Endothelial cell of umbilical vein (primary cell): ENCODE measurements around the gene BGN. TPM values are rescaled to one million over a fixed set of nuclear protein-coding genes. Genes with fewer than 3 reads are reported as not detected.

Experiments used
- BruUV-seq: library from RNA; stranded (reverse); fragments of 400-500 nt; replicated peaks from 2 replicates; lab custom pipeline; 2021; lab: Mats Ljungman, UMichigan
- CTCF ChIA-PET: fragments of 300-600, 350-600 bp; sonication (Branson Sonifier 250); formaldehyde crosslinking; loops from one replicate; lab custom pipeline; 2021; ENCODE audit warnings: antibody characterized with exemption, inconsistent platforms; lab: Charles Lee
- POLR2A ChIA-PET: fragments of 300-600, 350-600 bp; sonication (Branson Sonifier 250); formaldehyde crosslinking; loops from one replicate; lab custom pipeline; 2021; ENCODE audit warnings: antibody characterized with exemption, inconsistent platforms; lab: Charles Lee
- DNase-seq: peaks from one replicate; pipeline ENCODE4 v3.0.0-alpha.2; 2011; ENCODE audit warnings: low read depth, low spot score
- FAIRE-seq: peaks from 2 replicates; lab custom pipeline; 2011; peaks lifted over from hg19 to GRCh38; lab: Jason Lieb, UNC
- H2AFZ ChIP-seq: 2 replicates; pipeline ENCODE4 v1.6.0; 2012; ENCODE audit warnings: low read depth, low read length, control low read depth, inconsistent platforms
- H3K27ac ChIP-seq: 2 replicates; pipeline ENCODE4 v1.5.1; 2011; ENCODE audit warnings: low read depth, mild to moderate bottlenecking, control low read depth, low read length, moderate library complexity; ENCODE audit not compliant: insufficient read depth
- H3K27me3 ChIP-seq, 2 experiments: 2 replicates each; pipeline versions ENCODE4 v1.6.0 to v1.6.1; 2011; ENCODE audit warnings: low read length in 2 of 2, mixed read lengths in 1 of 2; ENCODE audit not compliant: control insufficient read depth in 2 of 2, insufficient read depth in 2 of 2
- H3K36me3 ChIP-seq, 2 experiments: 2 replicates in 1 of 2; 3 replicates in 1 of 2; pipeline ENCODE4 v1.5.1; 2011; ENCODE audit warnings: low read length in 2 of 2, mild to moderate bottlenecking in 1 of 2, moderate library complexity in 1 of 2; ENCODE audit not compliant: control insufficient read depth in 2 of 2, insufficient read depth in 2 of 2; ENCODE audit errors: extremely low read depth in 1 of 2
- H3K4me1 ChIP-seq: 3 replicates; pipeline ENCODE4 v1.5.1; 2011; ENCODE audit warnings: mild to moderate bottlenecking, low read length; ENCODE audit not compliant: control insufficient read depth, insufficient read depth; ENCODE audit errors: extremely low read depth
- H3K4me2 ChIP-seq: 2 replicates; pipeline ENCODE4 v1.6.1; 2011; ENCODE audit warnings: low read length, control low read depth, mixed read lengths; ENCODE audit not compliant: insufficient read depth
- H3K4me3 ChIP-seq, 3 experiments: fragments of 200-600 bp in 1 of 3; sonication (generic), shearing (Covaris generic) in 1 of 3; replicated peaks in 1 of 3; 2 replicates each; pipeline ENCODE4 v1.5.1; 2011 to 2016; ENCODE audit warnings: control low read depth in 3 of 3, low read length in 3 of 3, mild to moderate bottlenecking in 2 of 3, inconsistent platforms in 1 of 3, low read depth in 1 of 3, moderate library complexity in 1 of 3; ENCODE audit not compliant: insufficient read depth in 1 of 3
- H3K79me2 ChIP-seq: 2 replicates; pipeline ENCODE4 v1.6.0; 2012; ENCODE audit warnings: low read length, inconsistent platforms; ENCODE audit not compliant: control insufficient read depth, insufficient read depth
- H3K9ac ChIP-seq: replicated peaks from 2 replicates; pipeline ENCODE3; 2011; ENCODE audit warnings: low read length, control low read depth; ENCODE audit not compliant: insufficient read depth; ENCODE audit errors: extremely low read depth
- H3K9me1 ChIP-seq: replicated peaks from 3 replicates; pipeline ENCODE4 v1.6.0; 2011; ENCODE audit warnings: mild to moderate bottlenecking, low read length; ENCODE audit not compliant: control insufficient read depth, insufficient read depth; ENCODE audit errors: extremely low read depth
- H3K9me3 ChIP-seq: replicated peaks from 2 replicates; pipeline ENCODE4 v1.5.1; 2012; ENCODE audit warnings: low read length, inconsistent platforms; ENCODE audit not compliant: control insufficient read depth, insufficient read depth
- H4K20me1 ChIP-seq: replicated peaks from 2 replicates; pipeline ENCODE3; 2011; ENCODE audit warnings: mild to moderate bottlenecking, low read length; ENCODE audit not compliant: control insufficient read depth, insufficient read depth; ENCODE audit errors: extremely low read depth
- FOS ChIP-seq: IDR thresholded peaks from 2 replicates; pipeline ENCODE4 v1.6.1; 2011; ENCODE audit warnings: mild to moderate bottlenecking, low read length, moderate library complexity, borderline replicate concordance; ENCODE audit not compliant: insufficient read depth
- GATA2 ChIP-seq: IDR thresholded peaks from 2 replicates; pipeline ENCODE4 v1.7.0; 2011; ENCODE audit warnings: low read depth, mild to moderate bottlenecking, moderate library complexity, mixed read lengths, low read length; ENCODE audit not compliant: insufficient read length, insufficient read depth
- JUN ChIP-seq: IDR thresholded peaks from 2 replicates; pipeline ENCODE4 v1.6.1; 2011; ENCODE audit warnings: borderline replicate concordance, low read depth; ENCODE audit not compliant: insufficient read length, insufficient read depth
- MYC ChIP-seq: IDR thresholded peaks from one replicate; pipeline ENCODE4 v1.6.1; 2011; ENCODE audit warnings: mild to moderate bottlenecking, low read depth, low read length
- POLR2A ChIP-seq: IDR thresholded peaks from 2 replicates; pipeline ENCODE4 v1.6.1; 2012; ENCODE audit warnings: low read depth, mild to moderate bottlenecking, control low read depth, low read length
- POLR2AphosphoS5 ChIP-seq: IDR thresholded peaks from 2 replicates; pipeline ENCODE4 v1.6.1; 2012; ENCODE audit warnings: low read depth, mild to moderate bottlenecking, control low read depth, low read length, moderate library complexity; ENCODE audit not compliant: insufficient read depth
- dilution Hi-C: fragments of 300-500 bp; cut with MboI; formaldehyde crosslinking; loops from one replicate; pipeline ENCODE4 v1.15.0; 2019; ENCODE audit warnings: low sequenced_read_pairs; ENCODE audit not compliant: extremely low pct_ligation_motif_present
- intact Hi-C: fragments of 100-400 bp; cut with micrococcal nuclease; formaldehyde crosslinking; loops from one replicate; pipeline ENCODE4 v1.10.0; 2022
- polyA plus RNA-seq, 4 experiments: library from polyadenylated mRNA; depleted of rRNA in 3 of 4; stranded (reverse) in 3 of 4; unstranded in 1 of 4; fragments of >200 nt; gene quantifications; 2 replicates each; pipeline versions ENCODE4 v1.2.1 to v1.2.3, GENCODE V29; 2011 to 2012; ENCODE audit warnings: missing spikeins in 1 of 4
- total RNA-seq: library from RNA; stranded (reverse); gene quantifications from 2 replicates; pipeline ENCODE4 v1.2.3, GENCODE V29; 2021
- TF ChIP-seq, protein P1 (sequence below): IDR thresholded peaks from 2 replicates; pipeline ENCODE4 v1.6.1; 2011; ENCODE audit not compliant: insufficient read depth, insufficient read length
- TF ChIP-seq, protein P2 (sequence below), 2 donors: IDR thresholded peaks; 1 replicate in 1 of 2; 2 replicates in 1 of 2; pipeline ENCODE4 v1.5.1; 2011; ENCODE audit warnings: low read length in 2 of 2, mild to moderate bottlenecking in 2 of 2, moderate library complexity in 2 of 2, control low read depth in 1 of 2, inconsistent platforms in 1 of 2, low read depth in 1 of 2; ENCODE audit not compliant: insufficient read depth in 1 of 2; ENCODE audit errors: extremely low read depth in 1 of 2

The BGN gene
- total and polyA plus RNA-seq, 2 donors (not counting 3 experiments of a cell fraction or from before 2014, with no cell fraction given): 479 to 879 TPM

DNA sequence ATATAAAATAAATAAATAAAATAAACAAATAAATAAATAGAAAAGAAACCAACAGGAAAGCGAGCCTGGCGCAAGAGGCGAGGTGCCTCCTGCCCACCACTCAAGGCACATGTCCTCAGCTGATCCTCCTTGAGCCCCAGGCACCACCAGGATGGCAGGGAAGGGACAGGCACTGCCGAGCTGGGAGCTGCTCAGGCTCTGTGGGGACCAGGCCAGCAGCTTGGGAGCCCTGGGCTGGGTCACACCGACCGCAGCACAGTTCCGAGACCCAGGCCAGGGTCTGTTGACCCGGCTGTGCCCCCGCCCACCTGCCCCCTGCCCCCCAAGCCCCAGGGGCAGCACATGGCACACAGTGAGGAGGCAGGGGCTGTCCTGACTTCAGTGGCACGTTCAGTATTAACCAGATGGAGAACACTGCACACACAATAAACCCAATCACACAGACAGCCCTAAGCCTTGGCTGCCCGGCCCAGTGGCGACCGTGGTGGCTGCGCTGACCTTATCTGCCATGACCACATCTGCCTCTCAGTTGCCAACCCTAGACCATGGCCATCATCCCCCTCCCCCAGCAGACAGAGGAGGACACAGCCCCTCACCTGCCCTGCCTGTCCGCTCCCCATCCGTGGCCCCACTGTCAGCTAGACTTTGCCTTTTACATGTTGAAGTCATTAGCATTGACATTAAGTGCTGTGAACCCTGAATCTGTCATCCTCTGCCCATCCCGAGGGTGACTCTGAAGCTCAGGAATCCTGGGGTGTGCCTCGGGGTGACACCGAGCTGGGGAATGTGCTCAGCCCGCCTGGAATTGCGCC is 46.0 kb upstream of the BGN start:
- no TSS peak for BruUV-seq
- H3K9me1 ChIP-seq: no peaks in the 10 kb centered on the region
- FAIRE-seq (no peak), DNase-seq (no peak)
- H2AFZ ChIP-seq: no peak overlapping the region
- no peaks in the 10 kb centered on the region for H3K9me3 ChIP-seq
- no peak for TF ChIP-seq GATA2
- TF ChIP-seq JUN: no peak
- TF ChIP-seq, protein P1, sequence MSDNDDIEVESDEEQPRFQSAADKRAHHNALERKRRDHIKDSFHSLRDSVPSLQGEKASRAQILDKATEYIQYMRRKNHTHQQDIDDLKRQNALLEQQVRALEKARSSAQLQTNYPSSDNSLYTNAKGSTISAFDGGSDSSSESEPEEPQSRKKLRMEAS: no peak
- TF ChIP-seq, protein P2, sequence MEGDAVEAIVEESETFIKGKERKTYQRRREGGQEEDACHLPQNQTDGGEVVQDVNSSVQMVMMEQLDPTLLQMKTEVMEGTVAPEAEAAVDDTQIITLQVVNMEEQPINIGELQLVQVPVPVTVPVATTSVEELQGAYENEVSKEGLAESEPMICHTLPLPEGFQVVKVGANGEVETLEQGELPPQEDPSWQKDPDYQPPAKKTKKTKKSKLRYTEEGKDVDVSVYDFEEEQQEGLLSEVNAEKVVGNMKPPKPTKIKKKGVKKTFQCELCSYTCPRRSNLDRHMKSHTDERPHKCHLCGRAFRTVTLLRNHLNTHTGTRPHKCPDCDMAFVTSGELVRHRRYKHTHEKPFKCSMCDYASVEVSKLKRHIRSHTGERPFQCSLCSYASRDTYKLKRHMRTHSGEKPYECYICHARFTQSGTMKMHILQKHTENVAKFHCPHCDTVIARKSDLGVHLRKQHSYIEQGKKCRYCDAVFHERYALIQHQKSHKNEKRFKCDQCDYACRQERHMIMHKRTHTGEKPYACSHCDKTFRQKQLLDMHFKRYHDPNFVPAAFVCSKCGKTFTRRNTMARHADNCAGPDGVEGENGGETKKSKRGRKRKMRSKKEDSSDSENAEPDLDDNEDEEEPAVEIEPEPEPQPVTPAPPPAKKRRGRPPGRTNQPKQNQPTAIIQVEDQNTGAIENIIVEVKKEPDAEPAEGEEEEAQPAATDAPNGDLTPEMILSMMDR (IDR thresholded peaks at IDR 0.05; ENCODE audit: extremely low read depth in 1 of 2, insufficient read depth in 1 of 2, low read depth in 1 of 2, low read length in 2 of 2): no peak
- TF ChIP-seq MYC: no peak
- no peak for TF ChIP-seq FOS
- no peak for TF ChIP-seq POLR2A
- no peak for TF ChIP-seq POLR2AphosphoS5
- ChIA-PET CTCF (no interaction called here), POLR2A (no interaction called here)
- no peaks in the 10 kb centered on the region for H3K36me3 ChIP-seq
- dilution Hi-C loops (no loop called here), intact Hi-C loops (no loop called here)
- no peaks in the 10 kb centered on the region for H4K20me1 ChIP-seq
- H3K4me1 ChIP-seq: no peaks in the 10 kb centered on the region
- no peak overlapping the region for H3K4me2 ChIP-seq
- H3K9ac ChIP-seq: no peak overlapping the region
- no peak overlapping the region for H3K27ac ChIP-seq
- H3K27me3 ChIP-seq: no peaks in the 10 kb centered on the region
- H3K4me3 ChIP-seq: no peak overlapping the region
- H3K79me2 ChIP-seq: no peaks in the 10 kb centered on the region
